OCI-LY7 (cell line): Measurements from ENCODE around the gene HDAC9.

Experiments used
- EZH2phosphoT487 ChIP-seq: fragments of 200-600 bp; sonication (generic); IDR thresholded peaks from 2 replicates; pipeline ENCODE4 v1.6.1; 2018; ENCODE audit warnings: low read depth, borderline replicate concordance, mild to moderate bottlenecking, mixed run types, antibody characterized with exemption, low read length, moderate library complexity, mixed read lengths
- TF ChIP-seq, protein P1 (sequence below): fragments of 200-600 bp; sonication (generic); conservative IDR thresholded peaks from 2 replicates; pipeline ENCODE4 v1.5.1; 2014; ENCODE audit warnings: mild to moderate bottlenecking, antibody characterized with exemption, low read length, moderate library complexity, mixed read lengths

DNA sequence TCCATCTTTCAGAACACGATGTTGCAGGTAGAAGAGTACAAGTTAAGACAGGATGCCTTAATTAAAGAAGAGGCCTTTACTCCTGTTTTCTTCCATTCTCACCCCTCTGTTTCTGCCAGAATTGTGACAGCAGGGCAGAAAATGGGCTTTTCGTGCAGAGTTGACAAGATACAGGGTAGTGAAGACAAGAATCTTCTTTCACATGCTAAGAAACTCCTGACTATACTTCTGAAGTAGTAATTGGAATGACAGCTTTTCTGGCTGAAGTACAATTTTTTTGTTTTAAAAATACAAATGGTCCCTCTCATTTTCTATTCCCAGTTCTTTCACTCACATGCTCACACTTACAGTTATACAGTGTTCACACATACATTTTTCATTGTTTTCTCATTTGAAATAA lies 22.1 kb downstream of the HDAC9 start:
- TF ChIP-seq, protein P1, sequence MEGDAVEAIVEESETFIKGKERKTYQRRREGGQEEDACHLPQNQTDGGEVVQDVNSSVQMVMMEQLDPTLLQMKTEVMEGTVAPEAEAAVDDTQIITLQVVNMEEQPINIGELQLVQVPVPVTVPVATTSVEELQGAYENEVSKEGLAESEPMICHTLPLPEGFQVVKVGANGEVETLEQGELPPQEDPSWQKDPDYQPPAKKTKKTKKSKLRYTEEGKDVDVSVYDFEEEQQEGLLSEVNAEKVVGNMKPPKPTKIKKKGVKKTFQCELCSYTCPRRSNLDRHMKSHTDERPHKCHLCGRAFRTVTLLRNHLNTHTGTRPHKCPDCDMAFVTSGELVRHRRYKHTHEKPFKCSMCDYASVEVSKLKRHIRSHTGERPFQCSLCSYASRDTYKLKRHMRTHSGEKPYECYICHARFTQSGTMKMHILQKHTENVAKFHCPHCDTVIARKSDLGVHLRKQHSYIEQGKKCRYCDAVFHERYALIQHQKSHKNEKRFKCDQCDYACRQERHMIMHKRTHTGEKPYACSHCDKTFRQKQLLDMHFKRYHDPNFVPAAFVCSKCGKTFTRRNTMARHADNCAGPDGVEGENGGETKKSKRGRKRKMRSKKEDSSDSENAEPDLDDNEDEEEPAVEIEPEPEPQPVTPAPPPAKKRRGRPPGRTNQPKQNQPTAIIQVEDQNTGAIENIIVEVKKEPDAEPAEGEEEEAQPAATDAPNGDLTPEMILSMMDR = no peak
- TF ChIP-seq EZH2phosphoT487 = no peak
